ENCODE data around the gene RNF220. TPM values are rescaled to one million over a fixed set of nuclear protein-coding genes. Genes with fewer than 3 reads are reported as not detected.

RNF220 gene
- total RNA-seq, 3 donors from 2014 or later, result 61.9 to 83.9 (median 72.7) TPM

DNA sequence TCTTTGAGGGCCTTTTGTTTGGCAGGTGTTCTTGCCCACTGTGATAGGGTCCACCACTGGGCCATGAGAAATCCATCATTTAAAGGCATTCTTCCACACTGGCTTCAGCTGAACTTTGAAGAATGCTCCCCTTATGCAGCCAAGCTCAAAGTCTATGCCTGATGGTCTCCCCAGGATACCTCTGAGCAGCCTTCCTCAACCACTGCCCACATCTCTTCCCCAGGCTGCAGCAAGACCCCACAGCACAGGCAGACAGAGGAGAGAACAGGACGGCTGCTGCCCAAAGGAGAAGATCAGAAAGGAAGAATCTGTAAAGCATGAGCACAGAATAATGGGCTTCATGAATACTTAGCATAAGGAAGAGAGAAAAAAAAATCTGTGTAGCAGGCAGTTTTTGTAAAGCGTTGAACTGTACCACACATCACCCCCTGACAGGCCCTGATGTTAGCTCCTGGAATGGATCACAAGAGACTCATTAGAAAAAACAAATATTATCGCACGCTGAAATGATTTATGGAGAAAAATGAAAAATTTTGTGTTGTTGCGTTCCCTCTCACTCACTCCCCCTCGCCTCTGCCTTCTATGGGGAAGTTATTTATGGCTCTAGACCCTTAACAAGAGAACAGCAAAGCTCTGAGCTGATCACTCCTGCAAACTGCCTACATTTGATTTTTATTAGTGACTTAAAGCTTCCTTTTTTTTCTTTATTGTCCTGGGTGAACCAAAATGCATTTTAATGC, 135.1 kb downstream of the RNF220 start:
- Histone ChIP-seq H3K4me3 (no peak overlapping the region), H3K36me3 (ENCODE audit: low read depth) (no peaks in the 10 kb centered on the region), H3K4me1 (ENCODE audit: low read depth) (no peaks in the 10 kb centered on the region), H3K9me3 (no peaks in the 10 kb centered on the region)
- ATAC-seq (no peak), DNase-seq (no peak)
- intact Hi-C loops (cut with DNase I, micrococcal nuclease), result no loop called here
- TF ChIP-seq CTCF (IDR thresholded peaks at IDR 0.05), result no peak

GRCh38 chr1:44542420-44543063, 137.5 kb downstream of the RNF220 start:
- no peaks in the 10 kb centered on the region for H3K9me3 ChIP-seq
- no peak for TF ChIP-seq CTCF (IDR thresholded peaks at IDR 0.05)
- H3K36me3 ChIP-seq (ENCODE audit: low read depth), result no peaks in the 10 kb centered on the region
- no peak for ATAC-seq
- DNase-seq, result no peak
- no peaks in the 10 kb centered on the region for H3K4me1 ChIP-seq (ENCODE audit: low read depth)
- intact Hi-C loops (cut with DNase I, micrococcal nuclease), result no loop called here
- no peak overlapping the region for H3K4me3 ChIP-seq

DNA sequence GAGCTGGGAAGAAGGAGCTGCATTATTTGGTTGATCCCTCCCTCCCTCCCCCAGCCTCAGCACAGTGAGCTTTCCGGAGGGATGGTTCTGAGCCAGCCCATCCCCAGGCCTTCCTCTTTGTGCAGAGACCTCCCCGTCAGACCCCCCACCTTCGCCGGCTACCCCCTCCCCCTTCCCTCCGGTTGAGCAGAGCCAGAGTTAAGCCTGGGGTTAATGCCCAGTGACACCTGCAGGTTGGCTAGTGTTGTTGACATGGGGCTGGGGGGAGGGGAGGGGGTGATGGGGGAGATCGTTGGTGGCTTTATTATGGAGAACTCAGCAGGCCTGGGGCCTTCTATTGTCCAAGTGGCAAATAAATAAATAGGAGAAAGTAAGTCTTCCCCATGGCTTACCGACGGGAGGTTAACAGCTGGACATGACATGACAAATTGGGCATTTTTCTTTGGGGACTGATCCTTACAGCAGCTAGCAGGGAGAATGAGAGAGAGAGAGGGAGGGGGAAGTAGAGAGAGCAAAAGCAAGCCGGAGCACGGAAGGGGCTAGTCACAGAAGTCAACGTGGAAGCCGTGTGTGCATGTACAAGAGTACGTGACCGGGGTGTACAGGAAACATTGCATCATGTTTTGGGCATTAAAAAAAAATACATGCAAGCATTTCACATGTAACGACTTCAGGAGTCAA, 138.1 kb downstream of the RNF220 start:
- Histone ChIP-seq H3K4me3 (no peak overlapping the region), H3K9me3 (no peaks in the 10 kb centered on the region), H3K4me1 (ENCODE audit: low read depth) (no peaks in the 10 kb centered on the region), H3K36me3 (ENCODE audit: low read depth) (no peaks in the 10 kb centered on the region)
- DNase-seq, result no peak
- intact Hi-C loops (cut with DNase I, micrococcal nuclease), result no loop called here
- no peak for ATAC-seq
- no peak for TF ChIP-seq CTCF (IDR thresholded peaks at IDR 0.05)

- TF ChIP-seq CTCF (IDR thresholded peaks at IDR 0.05), result no peak
- intact Hi-C loops (cut with DNase I, micrococcal nuclease), result no loop called here
- Histone ChIP-seq H3K4me1 (ENCODE audit: low read depth) (no peaks in the 10 kb centered on the region), H3K4me3 (no peak overlapping the region), H3K36me3 (ENCODE audit: low read depth) (no peaks in the 10 kb centered on the region), H3K9me3 (no peaks in the 10 kb centered on the region)
- no peak for ATAC-seq
- DNase-seq, result no peak
These were observed 138.7 kb downstream of the RNF220 start for GRCh38 chr1:44543786-44544185.

DNA sequence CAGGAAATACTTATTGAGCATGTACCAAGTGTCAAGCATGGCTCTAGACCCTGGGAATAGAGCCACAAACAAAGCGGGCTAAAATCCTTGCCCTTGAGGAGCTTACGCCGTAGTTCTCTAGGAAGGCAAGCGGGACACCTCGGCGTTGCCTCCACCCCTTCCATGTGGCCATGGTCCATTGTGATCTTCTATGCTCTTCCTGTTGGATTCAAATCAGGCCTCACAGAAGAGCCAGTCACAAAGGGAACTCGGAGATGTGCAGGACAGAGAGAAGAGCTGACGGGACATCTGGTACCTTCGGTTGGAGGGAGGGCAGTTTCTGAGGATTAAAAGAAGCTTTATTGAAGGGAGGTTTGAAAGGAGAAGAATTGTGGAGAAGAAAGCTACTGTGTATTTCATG, 139.9 kb downstream of the RNF220 start:
- no peaks in the 10 kb centered on the region for H3K4me1 ChIP-seq (ENCODE audit: low read depth)
- no peak for DNase-seq
- intact Hi-C loops (cut with DNase I, micrococcal nuclease), result no loop called here
- ATAC-seq, result no peak
- TF ChIP-seq CTCF (IDR thresholded peaks at IDR 0.05), result no peak
- no peaks in the 10 kb centered on the region for H3K36me3 ChIP-seq (ENCODE audit: low read depth)
- H3K9me3 ChIP-seq, result no peaks in the 10 kb centered on the region
- H3K4me3 ChIP-seq, result no peak overlapping the region

Data from mucosa of descending colon (tissue), 3 donors.